ENCODE data around the gene CNTN5. TPM values are rescaled to one million over a fixed set of nuclear protein-coding genes. Genes with fewer than 3 reads are reported as not detected.

CNTN5 gene
- total RNA-seq, 6 donors from 2014 or later, result 0.13 to 1.0 (median 0.57) TPM; not detected in 2

DNA sequence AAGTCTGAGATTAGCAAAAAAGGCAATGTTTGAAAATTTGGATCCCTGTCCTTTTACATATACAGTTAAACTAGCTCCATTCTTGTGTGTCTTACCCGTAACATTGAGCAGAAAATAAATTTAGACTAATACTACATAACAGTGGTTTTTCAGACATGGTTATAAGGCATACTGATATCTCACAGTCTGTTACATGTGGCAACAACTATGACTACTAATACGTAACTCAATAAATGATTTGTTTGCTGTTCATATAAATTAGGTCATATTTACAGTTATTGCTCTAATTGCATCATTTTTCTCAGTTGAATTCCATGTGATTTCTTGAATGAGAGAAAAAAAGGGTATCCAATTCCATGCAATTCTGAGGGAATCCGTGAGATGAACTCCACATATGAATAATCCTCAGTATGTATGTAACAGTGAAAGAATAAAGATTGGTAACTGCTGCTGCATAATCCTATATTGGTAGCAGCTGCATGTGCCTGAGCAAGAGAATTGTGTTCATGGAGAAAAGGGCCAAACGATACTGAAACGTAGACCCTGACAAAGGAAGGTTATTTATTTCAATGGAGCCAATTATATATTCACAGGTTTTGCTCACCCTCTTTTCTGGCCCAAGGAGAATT lies 1275.4 kb downstream of the CNTN5 start:
- Histone ChIP-seq H3K27me3 (no peaks in the 10 kb centered on the region), H3K36me3 (no peaks in the 10 kb centered on the region), H3K4me1 (no peaks in the 10 kb centered on the region), H3K27ac (no peak overlapping the region), H3K9me3 (no peaks in the 10 kb centered on the region), H3K4me3 (no peak overlapping the region)
- TF ChIP-seq POLR2AphosphoS5 (IDR thresholded peaks at IDR 0.05) (no peak), POLR2A (IDR thresholded peaks at IDR 0.05) (no peak), EP300 (IDR thresholded peaks at IDR 0.05) (no peak)
- TF ChIP-seq, protein P1, sequence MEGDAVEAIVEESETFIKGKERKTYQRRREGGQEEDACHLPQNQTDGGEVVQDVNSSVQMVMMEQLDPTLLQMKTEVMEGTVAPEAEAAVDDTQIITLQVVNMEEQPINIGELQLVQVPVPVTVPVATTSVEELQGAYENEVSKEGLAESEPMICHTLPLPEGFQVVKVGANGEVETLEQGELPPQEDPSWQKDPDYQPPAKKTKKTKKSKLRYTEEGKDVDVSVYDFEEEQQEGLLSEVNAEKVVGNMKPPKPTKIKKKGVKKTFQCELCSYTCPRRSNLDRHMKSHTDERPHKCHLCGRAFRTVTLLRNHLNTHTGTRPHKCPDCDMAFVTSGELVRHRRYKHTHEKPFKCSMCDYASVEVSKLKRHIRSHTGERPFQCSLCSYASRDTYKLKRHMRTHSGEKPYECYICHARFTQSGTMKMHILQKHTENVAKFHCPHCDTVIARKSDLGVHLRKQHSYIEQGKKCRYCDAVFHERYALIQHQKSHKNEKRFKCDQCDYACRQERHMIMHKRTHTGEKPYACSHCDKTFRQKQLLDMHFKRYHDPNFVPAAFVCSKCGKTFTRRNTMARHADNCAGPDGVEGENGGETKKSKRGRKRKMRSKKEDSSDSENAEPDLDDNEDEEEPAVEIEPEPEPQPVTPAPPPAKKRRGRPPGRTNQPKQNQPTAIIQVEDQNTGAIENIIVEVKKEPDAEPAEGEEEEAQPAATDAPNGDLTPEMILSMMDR (IDR thresholded peaks at IDR 0.05), result no peak
- 58 to 64% methylated on average over 5 of the region's 5 CpGs for WGBS, 2 donors
- ATAC-seq (ENCODE audit: low FRiP score in 2 of 2), result no peak
- no peak for DNase-seq

DNA sequence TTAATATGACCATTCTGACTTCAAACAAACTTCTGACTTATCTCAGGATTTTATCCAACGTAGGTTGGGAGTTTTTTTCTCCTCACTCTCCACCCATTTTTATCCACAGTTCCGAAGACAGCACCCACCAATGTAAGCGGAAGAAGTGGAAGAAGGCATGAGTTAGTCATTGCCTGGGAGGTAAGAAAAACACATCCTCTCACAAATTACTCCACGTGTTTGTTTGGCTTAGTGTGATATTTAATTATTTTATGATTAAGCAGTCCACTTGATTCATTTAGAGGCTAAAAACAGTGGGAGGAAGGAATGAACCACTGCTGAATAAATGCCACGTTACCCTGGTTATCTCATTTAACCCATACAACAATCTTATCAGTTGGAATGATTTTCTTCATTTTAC lies 1276.8 kb downstream of the CNTN5 start:
- Histone ChIP-seq H3K27ac (no peak overlapping the region), H3K27me3 (no peaks in the 10 kb centered on the region)

DNA sequence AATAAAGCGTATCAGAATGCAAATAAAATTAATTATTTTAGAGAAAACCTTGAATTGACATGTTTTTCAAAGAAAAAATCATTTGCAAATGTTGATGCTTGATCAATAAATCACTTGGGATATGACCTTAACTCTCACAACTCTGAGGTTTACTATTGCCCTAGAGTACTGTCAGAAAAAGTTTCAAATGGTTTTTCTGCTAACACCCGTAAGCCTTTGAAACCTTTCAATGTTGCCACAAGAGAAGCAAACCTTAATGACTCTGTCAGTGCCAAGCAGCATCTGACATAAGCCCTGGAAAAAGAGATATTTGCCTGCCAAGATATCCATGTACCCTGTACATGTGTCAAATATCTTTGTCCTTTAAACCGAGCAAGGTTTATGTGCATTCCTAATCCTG lies 1282.1 kb downstream of the CNTN5 start:
- 76 to 78% methylated on average over 3 of the region's 3 CpGs for WGBS, 2 donors
- no peak overlapping the region for H3K4me3 ChIP-seq
- TF ChIP-seq, protein P1 (IDR thresholded peaks at IDR 0.05), result no peak
- TF ChIP-seq EP300 (IDR thresholded peaks at IDR 0.05) (no peak), POLR2AphosphoS5 (IDR thresholded peaks at IDR 0.05) (no peak), POLR2A (IDR thresholded peaks at IDR 0.05) (no peak)
- DNase-seq, result no peak
- no peaks in the 10 kb centered on the region for H3K27me3 ChIP-seq
- no peak for ATAC-seq (ENCODE audit: low FRiP score in 2 of 2)
- no peaks in the 10 kb centered on the region for H3K9me3 ChIP-seq
- H3K36me3 ChIP-seq, result no peaks in the 10 kb centered on the region
- no peaks in the 10 kb centered on the region for H3K4me1 ChIP-seq
- H3K27ac ChIP-seq, result no peak overlapping the region

More for the DNA sequence above, 1276.8 kb downstream of the CNTN5 start:
- ATAC-seq (ENCODE audit: low FRiP score in 2 of 2) (no peak), DNase-seq (no peak)
- Histone ChIP-seq H3K4me3 (no peak overlapping the region), H3K4me1 (no peaks in the 10 kb centered on the region), H3K9me3 (no peaks in the 10 kb centered on the region), H3K36me3 (no peaks in the 10 kb centered on the region)
- 67 to 69% methylated on average over 5 of the region's 5 CpGs for WGBS, 2 donors
- TF ChIP-seq POLR2AphosphoS5 (IDR thresholded peaks at IDR 0.05), result no peak
- no peak for TF ChIP-seq POLR2A (IDR thresholded peaks at IDR 0.05)
- no peak for TF ChIP-seq EP300 (IDR thresholded peaks at IDR 0.05)

DNA sequence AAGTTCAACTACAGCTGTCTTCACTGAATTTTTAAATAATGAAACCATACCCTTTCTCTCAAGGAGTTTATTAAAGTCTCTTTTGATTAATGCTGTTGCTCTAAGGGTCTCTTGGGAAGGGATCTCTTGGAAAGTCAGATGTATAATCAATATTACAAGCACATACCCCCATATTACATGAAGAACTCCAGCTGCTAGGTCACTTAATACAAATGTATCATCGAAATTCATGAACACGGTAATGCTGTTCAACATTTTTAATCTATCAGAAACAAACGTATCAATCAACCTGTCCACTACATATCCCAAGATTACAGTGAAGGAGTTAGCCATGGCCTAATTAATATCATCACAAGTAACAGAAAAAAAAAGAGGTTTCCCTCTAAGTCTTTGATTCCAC lies 1283.1 kb downstream of the CNTN5 start:
- no peak overlapping the region for H3K27ac ChIP-seq
- DNase-seq (no peak), ATAC-seq (ENCODE audit: low FRiP score in 2 of 2) (no peak)
- WGBS, 2 donors, result 84 to 88% methylated on average over 3 of the region's 3 CpGs
- no peaks in the 10 kb centered on the region for H3K9me3 ChIP-seq
- TF ChIP-seq EP300 (IDR thresholded peaks at IDR 0.05) (no peak), POLR2A (IDR thresholded peaks at IDR 0.05) (no peak), POLR2AphosphoS5 (IDR thresholded peaks at IDR 0.05) (no peak)
- TF ChIP-seq, protein P1 (IDR thresholded peaks at IDR 0.05), result no peak
- no peaks in the 10 kb centered on the region for H3K36me3 ChIP-seq
- H3K4me1 ChIP-seq, result no peaks in the 10 kb centered on the region
- H3K4me3 ChIP-seq, result no peak overlapping the region
- H3K27me3 ChIP-seq, result no peaks in the 10 kb centered on the region

DNA sequence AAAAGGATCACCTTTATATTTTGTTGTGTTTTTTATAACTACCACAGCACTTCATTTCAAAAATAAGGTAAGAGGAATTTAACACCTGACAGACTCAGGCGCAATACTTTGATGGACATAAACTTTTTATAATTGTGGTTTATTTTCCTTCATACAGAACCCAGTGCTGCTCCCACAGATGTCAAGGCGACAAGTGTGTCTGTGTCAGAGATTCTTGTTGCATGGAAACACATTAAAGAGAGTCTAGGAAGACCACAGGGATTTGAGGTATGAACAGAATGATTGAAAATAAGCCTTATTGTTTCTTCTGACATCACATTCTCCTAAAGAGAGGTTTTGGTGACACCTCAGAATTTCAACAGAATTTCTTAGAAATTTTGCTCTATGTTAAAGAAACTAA lies 1287.5 kb downstream of the CNTN5 start:
- no peak for TF ChIP-seq POLR2AphosphoS5 (IDR thresholded peaks at IDR 0.05)
- TF ChIP-seq, protein P1 (IDR thresholded peaks at IDR 0.05), result no peak
- TF ChIP-seq POLR2A (IDR thresholded peaks at IDR 0.05), result no peak
- TF ChIP-seq EP300 (IDR thresholded peaks at IDR 0.05), result no peak
- Histone ChIP-seq H3K27ac (no peak overlapping the region), H3K27me3 (no peaks in the 10 kb centered on the region), H3K9me3 (no peaks in the 10 kb centered on the region), H3K4me3 (no peak overlapping the region), H3K36me3 (no peaks in the 10 kb centered on the region), H3K4me1 (no peaks in the 10 kb centered on the region)
- ATAC-seq (ENCODE audit: low FRiP score in 2 of 2), result no peak
- 85 to 93% methylated on average over 2 of the region's 2 CpGs for WGBS, 2 donors
- DNase-seq, result no peak

Data from upper lobe of left lung (tissue), 6 donors.